Mucosa of gallbladder (tissue), 1 donor: ENCODE results near the gene RFX8. TPM values are rescaled to one million over a fixed set of nuclear protein-coding genes. Genes with fewer than 3 reads are reported as not detected.
A peak's percentile ranks its signal among the peaks of the same experiment; 100 is the strongest.
"Not testable (repeated sequence)": the region's sequence is repeated elsewhere in the genome, so short reads cannot be mapped to it uniquely, and the experiment has no call there.

Source experiments
- DNase-seq: peaks from one replicate; pipeline ENCODE4 v3.0.0-alpha.2; 2020; ENCODE audit warnings: low spot score
- total RNA-seq: library from RNA; stranded (reverse); gene quantifications from one replicate; pipeline ENCODE4 v1.2.1, GENCODE V29; 2021
- donor health status: DM: no; HTN: no; CAD: no.

RFX8 gene
- 0.29 TPM for total RNA-seq

- DNase-seq: no peak
These were observed at the start of gene RFX8 for GRCh38 chr2:101474731-101475384. RFX8 (minus strand) TSS chr2:101475112; CDS start chr2:101466848, 8,264 bp downstream.

GRCh38 chr2:101521487-101521886 is 46.6 kb upstream of the RFX8 start:
- no peak for DNase-seq

- no peak for DNase-seq
These were observed 45.3 kb upstream of the RFX8 start for GRCh38 chr2:101520246-101520645.

- DNase-seq: no peak
These were observed 43.9 kb upstream of the RFX8 start for GRCh38 chr2:101518578-101519492.

- DNase-seq: no peak
These were observed 42.9 kb upstream of the RFX8 start for GRCh38 chr2:101517758-101518271.

GRCh38 chr2:101516823-101517690 is 42.1 kb upstream of the RFX8 start:
- no peak for DNase-seq

- DNase-seq: no peak
These were observed 41.4 kb upstream of the RFX8 start for GRCh38 chr2:101516349-101516748.

- DNase-seq: peak; percentile 49
These were observed 40.6 kb upstream of the RFX8 start for GRCh38 chr2:101515477-101515876.

GRCh38 chr2:101512993-101513392 is 38.1 kb upstream of the RFX8 start:
- DNase-seq: no peak

- no peak for DNase-seq
These were observed 36.5 kb upstream of the RFX8 start for GRCh38 chr2:101511381-101511780.

- DNase-seq: no peak
These were observed 34.8 kb upstream of the RFX8 start for GRCh38 chr2:101509499-101510284.

GRCh38 chr2:101508636-101509035 is 33.7 kb upstream of the RFX8 start:
- no peak for DNase-seq

GRCh38 chr2:101505276-101505675 is 30.4 kb upstream of the RFX8 start:
- DNase-seq: not testable (repeated sequence)

- not testable (repeated sequence) for DNase-seq
These were observed 29.8 kb upstream of the RFX8 start for GRCh38 chr2:101504744-101505143.

GRCh38 chr2:101502095-101502494 is 27.2 kb upstream of the RFX8 start:
- DNase-seq: no peak

- no peak for DNase-seq
These were observed 26.5 kb upstream of the RFX8 start for GRCh38 chr2:101501443-101501842.

GRCh38 chr2:101500860-101501259 is 25.9 kb upstream of the RFX8 start:
- DNase-seq: peak; percentile 56

- no peak for DNase-seq
These were observed 25.3 kb upstream of the RFX8 start for GRCh38 chr2:101500180-101500579.

- DNase-seq: no peak
These were observed 21.4 kb upstream of the RFX8 start for GRCh38 chr2:101496279-101496678.

- DNase-seq: no peak
These were observed 18.1 kb upstream of the RFX8 start for GRCh38 chr2:101492936-101493473.

- no peak for DNase-seq
These were observed 12.1 kb upstream of the RFX8 start for GRCh38 chr2:101486994-101487393.
